Testis (tissue), 2 donors: ENCODE results near the gene OST4.

Source experiments
- CTCF ChIP-seq, 3 experiments: fragments of 450-650 bp in 2 of 3; fragments of 200-600 bp in 1 of 3; sonication (generic) in 1 of 3; IDR thresholded peaks; one replicate each; pipeline ENCODE4 v1.5.1; 2016 to 2019; ENCODE audit warnings: antibody characterized with exemption in 3 of 3, mild to moderate bottlenecking in 2 of 3, moderate library complexity in 1 of 3
- POLR2A ChIP-seq: fragments of 450-650 bp; IDR thresholded peaks from one replicate; pipeline ENCODE4 v1.6.1; 2017; ENCODE audit warnings: antibody characterized with exemption, mild to moderate bottlenecking, moderate library complexity

GRCh38 chr2:27079233-27080139 is 8.0 kb upstream of the OST4 start:
- no peak for TF ChIP-seq CTCF (IDR thresholded peaks at IDR 0.05)
- no peak for TF ChIP-seq POLR2A
